IMR-90 (cell line): ENCODE results near the gene ISX.

Experiments used
- BHLHE40 ChIP-seq: fragments of 150-350 bp; IDR thresholded peaks from 2 replicates; pipeline ENCODE4 v1.6.1; 2016; ENCODE audit warnings: mild to moderate bottlenecking, low read depth, low read length
- CEBPB ChIP-seq: IDR thresholded peaks from 2 replicates; pipeline ENCODE4 v1.6.1; 2012; ENCODE audit warnings: low read depth, low read length, improper control_type of control experiment
- MAFK ChIP-seq: IDR thresholded peaks from 2 replicates; pipeline ENCODE4 v1.6.1; 2012; ENCODE audit warnings: low read depth, low read length, improper control_type of control experiment
- MAZ ChIP-seq: IDR thresholded peaks from 2 replicates; pipeline ENCODE4 v1.6.1; 2012; ENCODE audit warnings: low read depth, mild to moderate bottlenecking, low read length, improper control_type of control experiment, moderate library complexity, borderline replicate concordance
- MXI1 ChIP-seq: IDR thresholded peaks from 2 replicates; pipeline ENCODE4 v1.6.1; 2012; ENCODE audit warnings: low read depth, mild to moderate bottlenecking, low read length, moderate library complexity, borderline replicate concordance
- POLR2A ChIP-seq: IDR thresholded peaks from 2 replicates; pipeline ENCODE4 v1.6.1; 2012; ENCODE audit warnings: mild to moderate bottlenecking, low read depth, low read length
- RAD21 ChIP-seq: IDR thresholded peaks from 2 replicates; pipeline ENCODE4 v1.6.1; 2012; ENCODE audit warnings: low read length, improper control_type of control experiment
- RCOR1 ChIP-seq: IDR thresholded peaks from 2 replicates; pipeline ENCODE4 v1.6.1; 2012; ENCODE audit warnings: mild to moderate bottlenecking, low read length, improper control_type of control experiment; ENCODE audit not compliant: insufficient replicate concordance
- RFX5 ChIP-seq: IDR thresholded peaks from 2 replicates; pipeline ENCODE4 v1.8.0; 2012; ENCODE audit warnings: low read depth, mild to moderate bottlenecking, low read length, moderate library complexity
- SMC3 ChIP-seq: fragments of 150-350 bp; IDR thresholded peaks from 2 replicates; pipeline ENCODE4 v1.6.1; 2016; ENCODE audit warnings: low read depth, mild to moderate bottlenecking, antibody characterized with exemption, low read length, moderate library complexity
- TF ChIP-seq, protein P1 (sequence below): conservative IDR thresholded peaks from 2 replicates; pipeline ENCODE4 v1.5.1; 2012; ENCODE audit warnings: mild to moderate bottlenecking, low read depth, low read length, improper control_type of control experiment
- TF ChIP-seq, protein P2 (sequence below): fragments of 150-350 bp; IDR thresholded peaks from 2 replicates; pipeline ENCODE4 v1.6.1; 2017; ENCODE audit warnings: mild to moderate bottlenecking, antibody characterized with exemption, low read length, low read depth
- TF ChIP-seq, protein P3 (sequence below): fragments of 150-350 bp; IDR thresholded peaks from 2 replicates; pipeline ENCODE4 v1.6.1; 2016; ENCODE audit warnings: low read depth, mild to moderate bottlenecking, low read length, moderate library complexity, borderline replicate concordance

DNA sequence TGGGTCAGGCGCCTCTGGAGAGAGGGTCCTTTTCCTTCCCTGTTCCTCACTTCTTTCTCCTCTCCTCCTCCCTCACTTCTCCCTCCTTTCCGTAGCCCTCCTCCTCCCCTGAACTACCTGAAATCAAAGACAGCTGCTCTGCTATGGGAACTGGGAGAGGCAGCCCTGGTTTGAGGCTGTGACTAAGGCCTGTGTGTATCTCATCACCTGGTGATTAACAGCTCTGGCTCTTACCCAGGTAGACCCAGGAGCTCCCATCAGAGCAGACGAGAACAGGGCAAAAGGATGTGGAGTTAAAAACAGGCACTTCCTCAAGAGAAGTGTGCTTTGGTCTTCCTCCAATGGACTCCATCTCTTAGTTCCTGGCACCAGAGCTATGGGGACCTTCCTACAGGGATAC, 5.8 kb downstream of the ISX start:
- TF ChIP-seq POLR2A (no peak), MAFK (no peak), SMC3 (no peak), RCOR1 (no peak), RAD21 (no peak), RFX5 (no peak), MAZ (no peak), MXI1 (no peak), CEBPB (no peak), BHLHE40 (no peak)
- TF ChIP-seq, protein P1, sequence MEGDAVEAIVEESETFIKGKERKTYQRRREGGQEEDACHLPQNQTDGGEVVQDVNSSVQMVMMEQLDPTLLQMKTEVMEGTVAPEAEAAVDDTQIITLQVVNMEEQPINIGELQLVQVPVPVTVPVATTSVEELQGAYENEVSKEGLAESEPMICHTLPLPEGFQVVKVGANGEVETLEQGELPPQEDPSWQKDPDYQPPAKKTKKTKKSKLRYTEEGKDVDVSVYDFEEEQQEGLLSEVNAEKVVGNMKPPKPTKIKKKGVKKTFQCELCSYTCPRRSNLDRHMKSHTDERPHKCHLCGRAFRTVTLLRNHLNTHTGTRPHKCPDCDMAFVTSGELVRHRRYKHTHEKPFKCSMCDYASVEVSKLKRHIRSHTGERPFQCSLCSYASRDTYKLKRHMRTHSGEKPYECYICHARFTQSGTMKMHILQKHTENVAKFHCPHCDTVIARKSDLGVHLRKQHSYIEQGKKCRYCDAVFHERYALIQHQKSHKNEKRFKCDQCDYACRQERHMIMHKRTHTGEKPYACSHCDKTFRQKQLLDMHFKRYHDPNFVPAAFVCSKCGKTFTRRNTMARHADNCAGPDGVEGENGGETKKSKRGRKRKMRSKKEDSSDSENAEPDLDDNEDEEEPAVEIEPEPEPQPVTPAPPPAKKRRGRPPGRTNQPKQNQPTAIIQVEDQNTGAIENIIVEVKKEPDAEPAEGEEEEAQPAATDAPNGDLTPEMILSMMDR, result no peak
- TF ChIP-seq, protein P2, sequence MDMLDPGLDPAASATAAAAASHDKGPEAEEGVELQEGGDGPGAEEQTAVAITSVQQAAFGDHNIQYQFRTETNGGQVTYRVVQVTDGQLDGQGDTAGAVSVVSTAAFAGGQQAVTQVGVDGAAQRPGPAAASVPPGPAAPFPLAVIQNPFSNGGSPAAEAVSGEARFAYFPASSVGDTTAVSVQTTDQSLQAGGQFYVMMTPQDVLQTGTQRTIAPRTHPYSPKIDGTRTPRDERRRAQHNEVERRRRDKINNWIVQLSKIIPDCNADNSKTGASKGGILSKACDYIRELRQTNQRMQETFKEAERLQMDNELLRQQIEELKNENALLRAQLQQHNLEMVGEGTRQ, result no peak
- TF ChIP-seq, protein P3, sequence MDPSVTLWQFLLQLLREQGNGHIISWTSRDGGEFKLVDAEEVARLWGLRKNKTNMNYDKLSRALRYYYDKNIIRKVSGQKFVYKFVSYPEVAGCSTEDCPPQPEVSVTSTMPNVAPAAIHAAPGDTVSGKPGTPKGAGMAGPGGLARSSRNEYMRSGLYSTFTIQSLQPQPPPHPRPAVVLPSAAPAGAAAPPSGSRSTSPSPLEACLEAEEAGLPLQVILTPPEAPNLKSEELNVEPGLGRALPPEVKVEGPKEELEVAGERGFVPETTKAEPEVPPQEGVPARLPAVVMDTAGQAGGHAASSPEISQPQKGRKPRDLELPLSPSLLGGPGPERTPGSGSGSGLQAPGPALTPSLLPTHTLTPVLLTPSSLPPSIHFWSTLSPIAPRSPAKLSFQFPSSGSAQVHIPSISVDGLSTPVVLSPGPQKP, result no peak
